Liver (tissue), 9 donors: ENCODE measurements around the gene SAT2. TPM values are rescaled to one million over a fixed set of nuclear protein-coding genes. Genes with fewer than 3 reads are reported as not detected.

Experiments
- DNase-seq: peaks from one replicate; pipeline ENCODE4 v3.0.0-alpha.2; 2017; ENCODE audit warnings: low spot score
- H3K27ac ChIP-seq, 2 donors: one replicate each; pipeline ENCODE4 v1.7.0; 2013; ENCODE audit warnings: inconsistent platforms in 2 of 2, low read length in 2 of 2, control low read depth in 1 of 2, low read depth in 1 of 2, mild to moderate bottlenecking in 1 of 2
- H3K27me3 ChIP-seq, 4 donors: one replicate each; pipeline versions ENCODE4 v1.6.1 to v1.7.0; 2013; ENCODE audit warnings: low read length in 3 of 4, inconsistent platforms in 1 of 4, mild to moderate bottlenecking in 1 of 4, moderate library complexity in 1 of 4; ENCODE audit not compliant: control insufficient read depth in 4 of 4, insufficient read depth in 4 of 4
- H3K36me3 ChIP-seq, 4 donors: one replicate each; pipeline versions ENCODE4 v1.6.1 to v1.7.0; 2013; ENCODE audit warnings: low read length in 3 of 4, mild to moderate bottlenecking in 3 of 4, low read depth in 1 of 4, moderate library complexity in 1 of 4; ENCODE audit not compliant: control insufficient read depth in 4 of 4, insufficient read depth in 3 of 4
- H3K4me1 ChIP-seq, 4 donors: one replicate each; pipeline versions ENCODE4 v1.6.1 to v1.7.0; 2013; ENCODE audit warnings: low read length in 3 of 4, mild to moderate bottlenecking in 3 of 4, moderate library complexity in 1 of 4; ENCODE audit not compliant: control insufficient read depth in 4 of 4, insufficient read depth in 4 of 4
- H3K4me3 ChIP-seq, 3 donors: one replicate each; pipeline versions ENCODE4 v1.6.1 to v1.7.0; 2013; ENCODE audit warnings: low read length in 3 of 3, control low read depth in 1 of 3, low read depth in 1 of 3, mild to moderate bottlenecking in 1 of 3
- H3K9ac ChIP-seq, 2 donors: one replicate each; pipeline ENCODE4 v1.7.0; 2013; ENCODE audit warnings: low read length in 2 of 2, mild to moderate bottlenecking in 2 of 2, moderate library complexity in 2 of 2, control low read depth in 1 of 2, low read depth in 1 of 2
- H3K9me3 ChIP-seq, 4 donors: one replicate each; pipeline versions ENCODE4 v1.6.1 to v1.7.0; 2013; ENCODE audit warnings: low read length in 3 of 4; ENCODE audit not compliant: control insufficient read depth in 4 of 4
- FOXA1 ChIP-seq: IDR thresholded peaks from 2 replicates; pipeline ENCODE4 v1.6.1; 2016; ENCODE audit warnings: antibody characterized with exemption
- FOXA2 ChIP-seq: IDR thresholded peaks from 2 replicates; pipeline ENCODE4 v1.6.1; 2016; ENCODE audit warnings: antibody characterized with exemption
- GABPA ChIP-seq, 2 donors: IDR thresholded peaks in 1 of 2; conservative IDR thresholded peaks in 1 of 2; 2 replicates each; pipeline ENCODE4 v1.6.1; 2016; ENCODE audit warnings: antibody characterized with exemption in 2 of 2, mild to moderate bottlenecking in 1 of 2, moderate library complexity in 1 of 2
- JUND ChIP-seq, 2 donors: IDR thresholded peaks; 2 replicates each; pipeline ENCODE4 v1.6.1; 2016; ENCODE audit warnings: antibody characterized with exemption in 2 of 2
- NR2F2 ChIP-seq: IDR thresholded peaks from 2 replicates; pipeline ENCODE4 v1.6.1; 2016; ENCODE audit warnings: antibody characterized with exemption
- RAD21 ChIP-seq, 2 donors: IDR thresholded peaks; 2 replicates each; pipeline ENCODE4 v1.6.1; 2016; ENCODE audit warnings: antibody characterized with exemption in 2 of 2, mild to moderate bottlenecking in 2 of 2
- RXRA ChIP-seq, 2 donors: IDR thresholded peaks; 2 replicates each; pipeline ENCODE4 v1.6.1; 2017 to 2018; ENCODE audit warnings: antibody characterized with exemption in 2 of 2, mild to moderate bottlenecking in 1 of 2
- SP1 ChIP-seq: IDR thresholded peaks from 2 replicates; pipeline ENCODE4 v1.6.1; 2018; ENCODE audit warnings: antibody characterized with exemption, mild to moderate bottlenecking
- TAF1 ChIP-seq: conservative IDR thresholded peaks from 2 replicates; pipeline ENCODE4 v1.6.1; 2016; ENCODE audit warnings: antibody characterized with exemption, mild to moderate bottlenecking
- WGBS: extraction: QIAGEN DNeasy Blood & Tissue Kit; methylation state at CpG from one replicate; pipeline ENCODE4 v1.1.7; 2013; 5-methylcytosine and 5-hydroxymethylcytosine counted together
- polyA plus RNA-seq, 2 donors: library from polyadenylated mRNA; stranded (reverse) in 1 of 2; unstranded in 1 of 2; fragments of 200-250 nt in 1 of 2; fragments of >200 nt in 1 of 2; fragmentation: Nextera tagmentation in 1 of 2; extraction: Ambion mirVana in 1 of 2; gene quantifications; one replicate each; pipeline versions ENCODE4 v1.2.1 to v1.2.3, GENCODE V29; 2013 to 2015
- total RNA-seq, 2 donors: library from RNA; depleted of rRNA; stranded (reverse); fragments of >200 nt; gene quantifications; one replicate each; pipeline ENCODE4 v1.2.3, GENCODE V29; 2014
- TF ChIP-seq, protein P1 (sequence below): IDR thresholded peaks from 2 replicates; pipeline ENCODE4 v1.6.1; 2016; ENCODE audit warnings: antibody characterized with exemption, mild to moderate bottlenecking
- TF ChIP-seq, protein P2 (sequence below): IDR thresholded peaks from 2 replicates; pipeline ENCODE4 v1.6.1; 2016; ENCODE audit warnings: antibody characterized with exemption
- TF ChIP-seq, protein P3 (sequence below): IDR thresholded peaks from 2 replicates; pipeline ENCODE4 v1.6.1; 2016; ENCODE audit warnings: antibody characterized with exemption
- TF ChIP-seq, protein P4 (sequence below): fragments of 150-350 bp; IDR thresholded peaks from 2 replicates; pipeline ENCODE4 v1.5.1; 2017; ENCODE audit warnings: improper control_type of control experiment, low read depth, low read length; ENCODE audit not compliant: missing input control
- TF ChIP-seq, protein P5 (sequence below): IDR thresholded peaks from 2 replicates; pipeline ENCODE4 v1.6.1; 2016; ENCODE audit warnings: antibody characterized with exemption
- donor health status: healthy.
- donor health status: healthy.
- donor health status: healthy.
- donor health status: healthy.
- donor health status: healthy.

Gene SAT2
- total and polyA plus RNA-seq, 4 donors, result 25.9 to 181 (median 106) TPM

DNA sequence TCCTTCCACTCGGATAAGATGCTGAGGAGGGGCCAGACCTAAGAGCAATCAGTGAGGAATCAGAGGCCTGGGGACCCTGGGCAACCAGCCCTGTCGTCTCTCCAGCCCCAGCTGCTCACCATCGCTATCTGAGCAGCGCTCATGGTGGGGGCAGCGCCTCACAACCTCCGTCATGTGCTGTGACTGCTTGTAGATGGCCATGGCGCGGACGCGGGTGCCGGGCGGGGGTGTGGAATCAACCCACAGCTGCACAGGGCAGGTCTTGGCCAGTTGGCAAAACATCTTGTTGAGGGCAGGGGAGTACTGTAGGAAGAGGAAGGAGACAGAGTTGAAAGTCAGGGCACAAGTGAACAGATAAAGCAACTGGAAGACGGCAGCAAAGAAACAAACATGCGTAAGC is 47.3 kb upstream of the SAT2 start (continued):
- TF ChIP-seq, protein P1, sequence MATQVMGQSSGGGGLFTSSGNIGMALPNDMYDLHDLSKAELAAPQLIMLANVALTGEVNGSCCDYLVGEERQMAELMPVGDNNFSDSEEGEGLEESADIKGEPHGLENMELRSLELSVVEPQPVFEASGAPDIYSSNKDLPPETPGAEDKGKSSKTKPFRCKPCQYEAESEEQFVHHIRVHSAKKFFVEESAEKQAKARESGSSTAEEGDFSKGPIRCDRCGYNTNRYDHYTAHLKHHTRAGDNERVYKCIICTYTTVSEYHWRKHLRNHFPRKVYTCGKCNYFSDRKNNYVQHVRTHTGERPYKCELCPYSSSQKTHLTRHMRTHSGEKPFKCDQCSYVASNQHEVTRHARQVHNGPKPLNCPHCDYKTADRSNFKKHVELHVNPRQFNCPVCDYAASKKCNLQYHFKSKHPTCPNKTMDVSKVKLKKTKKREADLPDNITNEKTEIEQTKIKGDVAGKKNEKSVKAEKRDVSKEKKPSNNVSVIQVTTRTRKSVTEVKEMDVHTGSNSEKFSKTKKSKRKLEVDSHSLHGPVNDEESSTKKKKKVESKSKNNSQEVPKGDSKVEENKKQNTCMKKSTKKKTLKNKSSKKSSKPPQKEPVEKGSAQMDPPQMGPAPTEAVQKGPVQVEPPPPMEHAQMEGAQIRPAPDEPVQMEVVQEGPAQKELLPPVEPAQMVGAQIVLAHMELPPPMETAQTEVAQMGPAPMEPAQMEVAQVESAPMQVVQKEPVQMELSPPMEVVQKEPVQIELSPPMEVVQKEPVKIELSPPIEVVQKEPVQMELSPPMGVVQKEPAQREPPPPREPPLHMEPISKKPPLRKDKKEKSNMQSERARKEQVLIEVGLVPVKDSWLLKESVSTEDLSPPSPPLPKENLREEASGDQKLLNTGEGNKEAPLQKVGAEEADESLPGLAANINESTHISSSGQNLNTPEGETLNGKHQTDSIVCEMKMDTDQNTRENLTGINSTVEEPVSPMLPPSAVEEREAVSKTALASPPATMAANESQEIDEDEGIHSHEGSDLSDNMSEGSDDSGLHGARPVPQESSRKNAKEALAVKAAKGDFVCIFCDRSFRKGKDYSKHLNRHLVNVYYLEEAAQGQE, result no peak
- TF ChIP-seq RAD21 (IDR thresholded peaks at IDR 0.05), result no peak
- TF ChIP-seq FOXA2, result no peak
- TF ChIP-seq, protein P2, sequence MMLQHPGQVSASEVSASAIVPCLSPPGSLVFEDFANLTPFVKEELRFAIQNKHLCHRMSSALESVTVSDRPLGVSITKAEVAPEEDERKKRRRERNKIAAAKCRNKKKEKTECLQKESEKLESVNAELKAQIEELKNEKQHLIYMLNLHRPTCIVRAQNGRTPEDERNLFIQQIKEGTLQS, result no peak

DNA sequence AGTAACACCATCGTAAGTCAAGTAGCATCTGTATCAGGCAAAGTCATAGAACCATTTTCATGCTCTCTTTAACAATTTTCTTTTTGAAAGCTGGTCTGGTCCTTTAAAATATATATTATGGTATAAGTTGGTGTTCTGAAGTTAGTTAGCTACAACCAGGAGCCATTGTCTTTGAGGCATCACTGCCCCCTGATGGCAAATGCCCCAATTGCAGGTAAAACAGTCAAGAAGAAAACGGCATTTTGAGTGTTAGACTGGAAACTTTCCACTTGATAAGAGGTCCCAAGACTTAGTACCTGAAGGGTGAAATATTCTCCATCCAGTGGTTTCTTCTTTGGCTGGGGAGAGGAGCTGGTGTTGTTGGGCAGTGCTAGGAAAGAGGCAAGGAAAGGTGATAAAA is 45.6 kb upstream of the SAT2 start:
- DNase-seq, result peak; percentile 76
- no peak overlapping the region for H3K4me3 ChIP-seq
- no peaks in the 10 kb centered on the region for H3K27me3 ChIP-seq
- TF ChIP-seq GABPA (IDR thresholded peaks at IDR 0.05 in 1 of 2, conservative IDR thresholded peaks at IDR 0.05 in 1 of 2) (no peak), RAD21 (IDR thresholded peaks at IDR 0.05) (peak; percentile 47)
- TF ChIP-seq, protein P3, sequence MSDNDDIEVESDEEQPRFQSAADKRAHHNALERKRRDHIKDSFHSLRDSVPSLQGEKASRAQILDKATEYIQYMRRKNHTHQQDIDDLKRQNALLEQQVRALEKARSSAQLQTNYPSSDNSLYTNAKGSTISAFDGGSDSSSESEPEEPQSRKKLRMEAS, result no peak
- TF ChIP-seq, protein P4, sequence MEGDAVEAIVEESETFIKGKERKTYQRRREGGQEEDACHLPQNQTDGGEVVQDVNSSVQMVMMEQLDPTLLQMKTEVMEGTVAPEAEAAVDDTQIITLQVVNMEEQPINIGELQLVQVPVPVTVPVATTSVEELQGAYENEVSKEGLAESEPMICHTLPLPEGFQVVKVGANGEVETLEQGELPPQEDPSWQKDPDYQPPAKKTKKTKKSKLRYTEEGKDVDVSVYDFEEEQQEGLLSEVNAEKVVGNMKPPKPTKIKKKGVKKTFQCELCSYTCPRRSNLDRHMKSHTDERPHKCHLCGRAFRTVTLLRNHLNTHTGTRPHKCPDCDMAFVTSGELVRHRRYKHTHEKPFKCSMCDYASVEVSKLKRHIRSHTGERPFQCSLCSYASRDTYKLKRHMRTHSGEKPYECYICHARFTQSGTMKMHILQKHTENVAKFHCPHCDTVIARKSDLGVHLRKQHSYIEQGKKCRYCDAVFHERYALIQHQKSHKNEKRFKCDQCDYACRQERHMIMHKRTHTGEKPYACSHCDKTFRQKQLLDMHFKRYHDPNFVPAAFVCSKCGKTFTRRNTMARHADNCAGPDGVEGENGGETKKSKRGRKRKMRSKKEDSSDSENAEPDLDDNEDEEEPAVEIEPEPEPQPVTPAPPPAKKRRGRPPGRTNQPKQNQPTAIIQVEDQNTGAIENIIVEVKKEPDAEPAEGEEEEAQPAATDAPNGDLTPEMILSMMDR, result peak; percentile 20
- peaks cover 18 to 63% (median 41%) of the 10 kb centered on the region in 4 donors for H3K36me3 ChIP-seq
- no peak overlapping the region for H3K9ac ChIP-seq
- no peak overlapping the region for H3K27ac ChIP-seq
- 97% methylated on average over 2 of the region's 2 CpGs for WGBS
- H3K4me1 ChIP-seq, result no peaks in the 10 kb centered on the region
- peaks cover 4 to 10% (median 5%) of the 10 kb centered on the region in 4 donors for H3K9me3 ChIP-seq

DNA sequence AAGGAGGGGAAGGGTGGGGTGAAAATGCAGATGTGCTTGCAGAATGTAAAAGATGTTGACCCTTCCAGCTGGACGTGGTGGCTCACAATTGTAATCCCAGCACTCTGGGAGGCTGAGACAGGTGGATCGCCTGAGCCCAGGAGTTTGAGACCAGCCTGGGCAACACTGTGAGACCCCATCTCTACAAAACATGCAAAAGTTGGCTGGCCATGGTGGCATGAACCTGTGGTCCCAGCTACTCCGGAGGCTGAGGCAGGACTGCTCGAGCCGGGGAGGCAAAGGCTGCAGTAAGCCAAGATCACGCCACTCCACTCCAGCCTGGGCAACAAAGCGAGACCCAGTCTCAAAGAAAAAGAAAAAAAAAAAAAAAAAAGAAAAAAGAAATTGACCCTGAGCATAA is 40.9 kb upstream of the SAT2 start:
- Histone ChIP-seq H3K4me3 (no peak overlapping the region), H3K9ac (no peak overlapping the region), H3K27me3 (no peaks in the 10 kb centered on the region), H3K36me3 (peaks cover 12 to 51% (median 27%) of the 10 kb centered on the region in 4 donors), H3K9me3 (peaks cover under 1 to 4% (median 3%) of the 10 kb centered on the region in 4 donors), H3K4me1 (no peaks in the 10 kb centered on the region), H3K27ac (no peak overlapping the region)
- DNase-seq, result no peak
- 97% methylated on average over 7 of the region's 7 CpGs for WGBS
- TF ChIP-seq RAD21 (IDR thresholded peaks at IDR 0.05) (no peak), SP1 (no peak), JUND (IDR thresholded peaks at IDR 0.05) (no peak), GABPA (IDR thresholded peaks at IDR 0.05 in 1 of 2, conservative IDR thresholded peaks at IDR 0.05 in 1 of 2) (no peak), NR2F2 (no peak), FOXA2 (no peak), TAF1 (no peak), FOXA1 (no peak), RXRA (IDR thresholded peaks at IDR 0.05) (no peak)
- TF ChIP-seq, protein P2, result no peak
- TF ChIP-seq, protein P5, sequence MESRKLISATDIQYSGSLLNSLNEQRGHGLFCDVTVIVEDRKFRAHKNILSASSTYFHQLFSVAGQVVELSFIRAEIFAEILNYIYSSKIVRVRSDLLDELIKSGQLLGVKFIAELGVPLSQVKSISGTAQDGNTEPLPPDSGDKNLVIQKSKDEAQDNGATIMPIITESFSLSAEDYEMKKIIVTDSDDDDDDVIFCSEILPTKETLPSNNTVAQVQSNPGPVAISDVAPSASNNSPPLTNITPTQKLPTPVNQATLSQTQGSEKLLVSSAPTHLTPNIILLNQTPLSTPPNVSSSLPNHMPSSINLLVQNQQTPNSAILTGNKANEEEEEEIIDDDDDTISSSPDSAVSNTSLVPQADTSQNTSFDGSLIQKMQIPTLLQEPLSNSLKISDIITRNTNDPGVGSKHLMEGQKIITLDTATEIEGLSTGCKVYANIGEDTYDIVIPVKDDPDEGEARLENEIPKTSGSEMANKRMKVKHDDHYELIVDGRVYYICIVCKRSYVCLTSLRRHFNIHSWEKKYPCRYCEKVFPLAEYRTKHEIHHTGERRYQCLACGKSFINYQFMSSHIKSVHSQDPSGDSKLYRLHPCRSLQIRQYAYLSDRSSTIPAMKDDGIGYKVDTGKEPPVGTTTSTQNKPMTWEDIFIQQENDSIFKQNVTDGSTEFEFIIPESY, result no peak
- TF ChIP-seq, protein P1, result no peak
- TF ChIP-seq, protein P3, result no peak
